ENCODE results near the gene EXD2.
"Not testable (repeated sequence)": the region's sequence is repeated elsewhere in the genome, so short reads cannot be mapped to it uniquely, and the experiment has no call there.

EXD2 gene

DNA sequence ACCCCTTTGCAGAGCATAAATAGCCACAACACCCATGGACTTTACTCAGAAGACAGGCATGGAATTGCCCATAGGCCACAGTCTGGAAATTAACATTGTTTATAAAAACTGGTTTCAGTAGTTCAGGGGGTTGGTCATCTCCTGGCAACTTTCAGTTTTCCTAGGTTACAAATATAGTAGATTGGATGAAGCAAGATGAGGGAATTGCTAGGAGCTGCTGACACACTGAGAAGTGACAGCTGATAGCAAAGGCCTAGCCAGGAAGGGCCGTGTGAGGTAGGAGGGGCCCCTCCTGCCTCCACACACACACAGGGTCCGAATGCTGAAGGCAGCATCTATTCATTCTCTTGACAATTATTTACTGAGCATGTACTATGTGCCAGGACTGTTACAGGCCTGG lies 76.9 kb downstream of the EXD2 start:
- H3K4me1 Mint-ChIP-seq (ENCODE audit: low read depth), result no peaks in the 10 kb centered on the region
- no peak overlapping the region for H3K27ac Mint-ChIP-seq
- no peaks in the 10 kb centered on the region for H3K36me3 Mint-ChIP-seq (ENCODE audit: low read depth)
- H3K4me3 Mint-ChIP-seq, result no peak overlapping the region
- DNase-seq (ENCODE audit: low spot score), result no peak
- no peaks in the 10 kb centered on the region for H3K9me3 Mint-ChIP-seq
- H3K27me3 Mint-ChIP-seq (ENCODE audit: low read depth), result peaks cover 21% of the 10 kb centered on the region

- no peak overlapping the region for H3K27ac Mint-ChIP-seq
- H3K9me3 Mint-ChIP-seq, result no peaks in the 10 kb centered on the region
- H3K4me3 Mint-ChIP-seq, result no peak overlapping the region
- H3K4me1 Mint-ChIP-seq (ENCODE audit: low read depth), result no peaks in the 10 kb centered on the region
- peaks cover 19% of the 10 kb centered on the region for H3K27me3 Mint-ChIP-seq (ENCODE audit: low read depth)
- DNase-seq (ENCODE audit: low spot score), result no peak
- no peaks in the 10 kb centered on the region for H3K36me3 Mint-ChIP-seq (ENCODE audit: low read depth)
Measured at GRCh38 chr14:69268763-69269162, 77.5 kb downstream of the EXD2 start.

DNA sequence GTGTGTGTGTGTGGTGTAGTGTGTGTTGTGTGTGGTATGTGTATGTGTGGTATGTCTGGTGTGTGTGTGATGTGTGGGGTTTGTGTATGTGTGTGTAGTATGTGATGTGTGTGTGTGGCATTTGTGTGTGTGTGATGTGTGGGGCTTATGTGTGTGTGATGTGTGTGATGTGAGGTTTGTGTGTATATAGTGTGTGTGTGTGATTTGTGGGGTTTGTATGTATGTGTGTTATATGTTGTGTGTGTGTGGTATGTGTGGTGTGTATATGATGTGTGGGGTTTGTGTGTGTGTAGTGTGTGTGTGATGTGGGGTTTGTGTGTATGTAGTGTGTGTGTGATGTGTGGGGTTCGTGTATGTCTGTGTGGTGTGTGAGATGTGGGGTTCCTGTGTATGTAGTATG lies 78.1 kb downstream of the EXD2 start:
- H3K27ac Mint-ChIP-seq, result no peak overlapping the region
- H3K36me3 Mint-ChIP-seq (ENCODE audit: low read depth), result no peaks in the 10 kb centered on the region
- no peaks in the 10 kb centered on the region for H3K4me1 Mint-ChIP-seq (ENCODE audit: low read depth)
- no peak overlapping the region for H3K4me3 Mint-ChIP-seq
- no peaks in the 10 kb centered on the region for H3K9me3 Mint-ChIP-seq
- peaks cover 15% of the 10 kb centered on the region for H3K27me3 Mint-ChIP-seq (ENCODE audit: low read depth)
- no peak for DNase-seq (ENCODE audit: low spot score)

DNA sequence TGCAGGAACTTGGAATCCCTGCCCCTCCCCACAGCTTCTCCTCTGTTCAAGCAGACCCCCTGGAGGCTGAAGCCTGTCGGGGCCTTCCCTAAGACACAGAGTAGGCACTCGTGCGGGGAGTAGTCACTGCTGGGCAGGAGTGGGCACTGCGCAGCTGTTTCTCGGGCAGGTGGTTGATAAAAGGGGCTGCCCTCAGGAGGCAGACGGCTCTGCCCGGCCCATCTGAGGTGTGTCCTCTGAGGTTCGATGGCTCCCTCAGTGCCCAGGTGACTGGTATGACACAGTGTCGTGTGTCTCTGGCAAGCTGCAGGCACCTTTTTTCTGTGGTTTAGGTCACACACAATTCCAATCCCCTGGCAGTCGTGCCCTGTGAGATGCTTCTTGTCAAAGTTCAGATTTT lies 78.8 kb downstream of the EXD2 start:
- no peaks in the 10 kb centered on the region for H3K4me1 Mint-ChIP-seq (ENCODE audit: low read depth)
- H3K36me3 Mint-ChIP-seq (ENCODE audit: low read depth), result no peaks in the 10 kb centered on the region
- H3K4me3 Mint-ChIP-seq, result no peak overlapping the region
- H3K9me3 Mint-ChIP-seq, result no peaks in the 10 kb centered on the region
- no peak overlapping the region for H3K27ac Mint-ChIP-seq
- DNase-seq (ENCODE audit: low spot score), result no peak
- H3K27me3 Mint-ChIP-seq (ENCODE audit: low read depth), result peaks cover 16% of the 10 kb centered on the region

DNA sequence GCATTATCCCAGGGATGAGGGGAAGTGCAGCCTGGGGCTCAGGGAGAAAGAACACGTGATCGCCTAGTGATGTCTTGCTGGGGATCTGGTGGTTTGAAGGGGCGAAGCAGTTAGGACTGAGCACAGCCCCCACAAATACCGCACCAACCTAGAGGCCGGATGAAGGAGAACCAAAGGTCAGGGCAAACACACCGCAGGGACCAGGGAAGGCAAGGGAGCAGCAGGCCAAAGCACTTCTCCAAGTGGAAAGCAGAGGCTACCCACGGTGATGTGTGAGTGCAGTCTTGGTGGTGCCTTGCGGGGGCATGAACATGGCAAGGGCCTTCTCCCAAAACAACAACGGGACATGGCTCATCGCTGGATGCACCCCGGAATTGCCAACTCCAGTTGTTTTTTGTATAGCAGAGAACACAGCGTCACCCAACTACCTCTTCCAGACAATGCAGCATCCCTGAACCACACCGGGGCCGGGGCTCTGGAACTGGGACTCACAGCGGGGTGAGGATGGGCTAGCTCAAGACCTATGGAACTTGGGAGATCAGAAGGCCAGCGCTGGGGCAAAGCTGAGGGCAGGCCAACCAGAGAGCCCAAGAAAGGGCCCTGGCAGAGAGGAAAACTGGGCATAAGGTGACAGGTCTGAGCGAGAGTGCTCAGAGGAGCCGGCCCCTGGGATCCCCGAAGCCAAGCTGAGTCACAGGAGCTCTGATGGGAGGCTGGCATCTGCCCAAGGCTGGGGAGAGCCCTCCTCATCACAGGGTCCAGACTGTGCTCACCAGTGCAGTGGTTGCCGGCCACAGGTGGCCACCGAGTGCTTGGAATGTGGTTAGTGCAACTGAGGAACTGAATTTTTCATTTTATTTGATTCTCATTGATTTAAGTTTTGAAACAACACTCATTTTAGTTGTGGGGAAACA lies 79.8 kb downstream of the EXD2 start:
- Mint-ChIP-seq H3K4me1 (ENCODE audit: low read depth) (no peaks in the 10 kb centered on the region), H3K36me3 (ENCODE audit: low read depth) (no peaks in the 10 kb centered on the region), H3K27ac (no peak overlapping the region), H3K4me3 (no peak overlapping the region), H3K27me3 (ENCODE audit: low read depth) (peaks cover 12% of the 10 kb centered on the region), H3K9me3 (no peaks in the 10 kb centered on the region)
- no peak for DNase-seq (ENCODE audit: low spot score)

DNA sequence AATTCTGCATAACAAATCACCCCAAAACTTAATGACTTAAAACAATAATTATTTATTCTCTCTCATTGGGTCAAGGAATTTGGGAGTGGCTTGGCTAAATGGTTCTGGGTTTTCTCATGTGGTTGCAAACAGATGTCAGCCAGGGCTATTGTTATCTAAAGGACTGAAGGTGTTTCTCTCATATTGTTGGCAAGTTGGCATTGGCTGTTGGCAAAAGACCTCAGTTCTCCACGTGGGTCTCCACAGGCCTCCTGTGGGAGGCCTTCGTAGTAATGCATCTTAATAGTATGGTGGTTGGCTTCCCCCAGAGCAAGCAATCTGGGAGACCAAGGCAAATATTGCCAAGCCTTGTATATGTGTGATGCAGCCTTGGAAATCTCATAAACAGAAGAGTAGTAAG lies 83.0 kb downstream of the EXD2 start:
- no peak overlapping the region for H3K4me3 Mint-ChIP-seq
- H3K27ac Mint-ChIP-seq, result no peak overlapping the region
- no peak for DNase-seq (ENCODE audit: low spot score)
- no peaks in the 10 kb centered on the region for H3K4me1 Mint-ChIP-seq (ENCODE audit: low read depth)
- H3K9me3 Mint-ChIP-seq, result no peaks in the 10 kb centered on the region
- H3K27me3 Mint-ChIP-seq (ENCODE audit: low read depth), result peaks cover 12% of the 10 kb centered on the region
- no peaks in the 10 kb centered on the region for H3K36me3 Mint-ChIP-seq (ENCODE audit: low read depth)

DNA sequence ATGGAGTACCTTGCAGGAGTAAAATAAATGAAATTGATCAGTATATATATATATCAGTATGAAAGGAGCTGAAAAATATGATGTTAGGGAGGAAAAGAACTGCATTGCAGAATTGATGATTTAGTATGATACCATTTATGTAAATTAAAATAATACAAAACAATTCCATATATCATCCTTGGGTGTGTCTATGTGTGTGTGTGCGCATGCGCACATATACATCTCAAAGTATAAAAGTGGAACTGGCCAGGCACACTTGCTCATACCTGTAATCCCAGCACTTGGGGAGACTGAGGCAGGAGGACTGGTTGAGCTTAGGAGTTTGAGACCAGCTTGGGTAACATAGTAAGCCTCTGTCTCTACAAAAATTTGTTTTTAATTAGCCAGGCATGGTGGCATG lies 84.0 kb downstream of the EXD2 start:
- Mint-ChIP-seq H3K4me3 (no peak overlapping the region), H3K27ac (no peak overlapping the region), H3K9me3 (no peaks in the 10 kb centered on the region), H3K27me3 (ENCODE audit: low read depth) (peaks cover 15% of the 10 kb centered on the region), H3K4me1 (ENCODE audit: low read depth) (no peaks in the 10 kb centered on the region), H3K36me3 (ENCODE audit: low read depth) (no peaks in the 10 kb centered on the region)
- no peak for DNase-seq (ENCODE audit: low spot score)

DNA sequence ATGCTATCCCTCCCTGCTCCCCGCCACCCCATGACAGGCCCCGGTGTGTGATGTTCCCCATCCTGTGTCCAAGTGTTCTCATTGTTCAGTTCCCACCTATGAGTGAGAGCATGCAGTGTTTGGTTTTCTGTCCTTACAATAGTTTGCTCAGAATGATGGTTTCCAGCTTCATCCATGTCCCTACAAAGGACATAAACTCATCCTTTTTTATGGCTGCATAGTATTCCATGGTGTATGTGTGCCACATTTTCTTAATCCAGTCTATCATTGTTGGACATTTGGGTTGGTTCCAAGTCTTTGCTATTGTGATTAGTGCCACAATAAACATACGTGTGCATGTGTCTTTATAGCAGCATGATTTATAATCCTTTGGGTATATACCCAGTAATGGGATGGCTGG lies 86.1 kb downstream of the EXD2 start:
- not testable (repeated sequence) for H3K9me3 Mint-ChIP-seq; H3K27ac Mint-ChIP-seq; H3K4me3 Mint-ChIP-seq; H3K36me3 Mint-ChIP-seq (ENCODE audit: low read depth); DNase-seq (ENCODE audit: low spot score); H3K4me1 Mint-ChIP-seq (ENCODE audit: low read depth)
- H3K27me3 Mint-ChIP-seq (ENCODE audit: low read depth), result peaks cover 14% of the 10 kb centered on the region

GRCh38 chr14:69280746-69281291 lies 89.5 kb downstream of the EXD2 start:
- no peak for DNase-seq (ENCODE audit: low spot score)
- Mint-ChIP-seq H3K27ac (no peak overlapping the region), H3K36me3 (ENCODE audit: low read depth) (no peaks in the 10 kb centered on the region), H3K27me3 (ENCODE audit: low read depth) (peaks cover 7% of the 10 kb centered on the region), H3K9me3 (no peaks in the 10 kb centered on the region), H3K4me1 (ENCODE audit: low read depth) (no peaks in the 10 kb centered on the region), H3K4me3 (no peak overlapping the region)

GRCh38 chr14:69281450-69282169 lies 90.3 kb downstream of the EXD2 start:
- no peak overlapping the region for H3K27ac Mint-ChIP-seq
- H3K9me3 Mint-ChIP-seq, result no peaks in the 10 kb centered on the region
- DNase-seq (ENCODE audit: low spot score), result no peak
- H3K36me3 Mint-ChIP-seq (ENCODE audit: low read depth), result no peaks in the 10 kb centered on the region
- no peak overlapping the region for H3K4me3 Mint-ChIP-seq
- peaks cover 7% of the 10 kb centered on the region for H3K27me3 Mint-ChIP-seq (ENCODE audit: low read depth)
- H3K4me1 Mint-ChIP-seq (ENCODE audit: low read depth), result no peaks in the 10 kb centered on the region

- Mint-ChIP-seq H3K27ac (no peak overlapping the region), H3K27me3 (ENCODE audit: low read depth) (peaks cover 7% of the 10 kb centered on the region), H3K9me3 (no peaks in the 10 kb centered on the region), H3K4me3 (no peak overlapping the region), H3K4me1 (ENCODE audit: low read depth) (no peaks in the 10 kb centered on the region), H3K36me3 (ENCODE audit: low read depth) (no peaks in the 10 kb centered on the region)
- no peak for DNase-seq (ENCODE audit: low spot score)
Measured at GRCh38 chr14:69282448-69282847, 91.2 kb downstream of the EXD2 start.

DNA sequence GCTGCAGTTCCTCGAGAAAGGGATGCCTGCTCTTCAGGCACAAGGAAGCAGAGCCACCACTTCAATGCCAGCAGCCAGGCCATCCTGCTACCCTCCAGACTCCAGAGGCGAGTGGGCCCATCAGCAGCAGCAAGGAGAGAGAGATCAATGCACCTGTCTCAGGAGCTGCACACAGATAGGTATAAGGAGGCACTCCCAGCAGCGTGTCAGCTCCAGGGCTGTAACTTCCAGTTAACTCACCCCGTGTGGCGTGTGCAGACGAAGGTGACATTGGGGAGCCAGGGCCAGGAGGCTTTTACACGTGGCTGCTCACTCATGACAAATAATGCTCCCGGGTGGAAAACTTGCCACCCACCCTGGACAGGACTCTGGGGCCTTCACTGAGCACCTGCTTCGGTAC lies 92.9 kb downstream of the EXD2 start:
- DNase-seq (ENCODE audit: low spot score), result no peak
- H3K36me3 Mint-ChIP-seq (ENCODE audit: low read depth), result no peaks in the 10 kb centered on the region
- H3K27me3 Mint-ChIP-seq (ENCODE audit: low read depth), result peaks cover 5% of the 10 kb centered on the region
- H3K4me1 Mint-ChIP-seq (ENCODE audit: low read depth), result no peaks in the 10 kb centered on the region
- no peak overlapping the region for H3K27ac Mint-ChIP-seq
- H3K9me3 Mint-ChIP-seq, result no peaks in the 10 kb centered on the region
- no peak overlapping the region for H3K4me3 Mint-ChIP-seq

DNA sequence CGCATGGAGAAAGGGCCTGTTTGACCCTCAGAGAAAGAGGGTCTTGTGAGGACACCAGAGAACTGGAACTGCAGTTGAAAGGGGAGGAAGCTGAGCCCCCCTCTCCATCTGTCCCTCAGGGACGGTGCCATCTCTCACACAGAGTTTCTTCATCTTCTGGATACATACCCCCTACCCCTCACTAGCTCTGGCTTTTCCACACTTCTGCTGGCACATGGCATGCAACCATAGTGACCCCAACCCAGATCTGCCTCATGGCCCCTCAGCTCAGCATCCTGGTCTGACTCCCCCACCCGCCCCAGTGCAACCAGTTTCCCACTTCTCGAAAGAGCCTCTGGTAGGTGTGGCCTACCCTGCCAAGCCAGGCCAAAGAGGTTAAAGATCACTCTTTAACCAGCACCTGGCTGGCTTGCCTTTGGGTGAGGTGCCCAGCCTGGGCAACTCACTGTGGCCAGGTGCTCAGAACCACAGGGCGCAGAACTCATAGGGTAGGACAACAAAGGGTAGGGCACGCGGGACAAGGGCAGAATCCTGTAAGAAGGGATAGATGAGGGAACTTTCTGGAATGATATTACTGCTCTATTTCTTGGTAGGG lies 94.5 kb downstream of the EXD2 start:
- Mint-ChIP-seq H3K4me1 (ENCODE audit: low read depth) (no peaks in the 10 kb centered on the region), H3K36me3 (ENCODE audit: low read depth) (no peaks in the 10 kb centered on the region), H3K27me3 (ENCODE audit: low read depth) (peaks cover 2% of the 10 kb centered on the region)

More for the DNA sequence above, 94.5 kb downstream of the EXD2 start:
- Mint-ChIP-seq H3K4me3 (no peak overlapping the region), H3K27ac (no peak overlapping the region), H3K9me3 (no peaks in the 10 kb centered on the region)
- DNase-seq (ENCODE audit: low spot score), result no peak
